ENCODE measurements around the gene PODXL.

DNA sequence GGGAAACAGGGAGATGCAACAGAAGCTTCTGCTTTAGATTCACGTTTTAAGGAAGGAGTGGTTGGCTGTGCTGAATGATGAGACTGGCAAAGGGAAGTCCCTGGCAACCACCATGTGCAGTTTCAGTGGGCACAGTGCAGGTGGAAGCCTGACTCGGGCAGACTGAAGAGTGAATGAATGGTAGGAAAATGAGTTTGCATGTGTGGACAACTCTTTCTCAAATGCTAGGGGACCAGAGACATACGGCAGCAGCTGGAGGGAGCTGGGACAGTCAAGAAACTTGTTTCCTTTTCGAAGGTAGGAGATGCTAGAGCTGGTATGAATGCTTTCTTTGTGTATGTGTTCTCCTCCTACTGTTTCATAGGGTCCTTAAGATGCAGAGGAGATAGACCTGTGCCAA, 29.0 kb downstream of the PODXL start:
- TF ChIP-seq, protein P1, sequence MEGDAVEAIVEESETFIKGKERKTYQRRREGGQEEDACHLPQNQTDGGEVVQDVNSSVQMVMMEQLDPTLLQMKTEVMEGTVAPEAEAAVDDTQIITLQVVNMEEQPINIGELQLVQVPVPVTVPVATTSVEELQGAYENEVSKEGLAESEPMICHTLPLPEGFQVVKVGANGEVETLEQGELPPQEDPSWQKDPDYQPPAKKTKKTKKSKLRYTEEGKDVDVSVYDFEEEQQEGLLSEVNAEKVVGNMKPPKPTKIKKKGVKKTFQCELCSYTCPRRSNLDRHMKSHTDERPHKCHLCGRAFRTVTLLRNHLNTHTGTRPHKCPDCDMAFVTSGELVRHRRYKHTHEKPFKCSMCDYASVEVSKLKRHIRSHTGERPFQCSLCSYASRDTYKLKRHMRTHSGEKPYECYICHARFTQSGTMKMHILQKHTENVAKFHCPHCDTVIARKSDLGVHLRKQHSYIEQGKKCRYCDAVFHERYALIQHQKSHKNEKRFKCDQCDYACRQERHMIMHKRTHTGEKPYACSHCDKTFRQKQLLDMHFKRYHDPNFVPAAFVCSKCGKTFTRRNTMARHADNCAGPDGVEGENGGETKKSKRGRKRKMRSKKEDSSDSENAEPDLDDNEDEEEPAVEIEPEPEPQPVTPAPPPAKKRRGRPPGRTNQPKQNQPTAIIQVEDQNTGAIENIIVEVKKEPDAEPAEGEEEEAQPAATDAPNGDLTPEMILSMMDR (IDR thresholded peaks at IDR 0.05), result no peak
- no peak for TF ChIP-seq POLR2A (IDR thresholded peaks at IDR 0.05)
